ENCODE measurements around the gene MTMR3. TPM values are rescaled to one million over a fixed set of nuclear protein-coding genes. Genes with fewer than 3 reads are reported as not detected.

MTMR3 gene
- total RNA-seq, 6 experiments from 2014 or later, result 14.5 to 19.2 (median 18.2) TPM

DNA sequence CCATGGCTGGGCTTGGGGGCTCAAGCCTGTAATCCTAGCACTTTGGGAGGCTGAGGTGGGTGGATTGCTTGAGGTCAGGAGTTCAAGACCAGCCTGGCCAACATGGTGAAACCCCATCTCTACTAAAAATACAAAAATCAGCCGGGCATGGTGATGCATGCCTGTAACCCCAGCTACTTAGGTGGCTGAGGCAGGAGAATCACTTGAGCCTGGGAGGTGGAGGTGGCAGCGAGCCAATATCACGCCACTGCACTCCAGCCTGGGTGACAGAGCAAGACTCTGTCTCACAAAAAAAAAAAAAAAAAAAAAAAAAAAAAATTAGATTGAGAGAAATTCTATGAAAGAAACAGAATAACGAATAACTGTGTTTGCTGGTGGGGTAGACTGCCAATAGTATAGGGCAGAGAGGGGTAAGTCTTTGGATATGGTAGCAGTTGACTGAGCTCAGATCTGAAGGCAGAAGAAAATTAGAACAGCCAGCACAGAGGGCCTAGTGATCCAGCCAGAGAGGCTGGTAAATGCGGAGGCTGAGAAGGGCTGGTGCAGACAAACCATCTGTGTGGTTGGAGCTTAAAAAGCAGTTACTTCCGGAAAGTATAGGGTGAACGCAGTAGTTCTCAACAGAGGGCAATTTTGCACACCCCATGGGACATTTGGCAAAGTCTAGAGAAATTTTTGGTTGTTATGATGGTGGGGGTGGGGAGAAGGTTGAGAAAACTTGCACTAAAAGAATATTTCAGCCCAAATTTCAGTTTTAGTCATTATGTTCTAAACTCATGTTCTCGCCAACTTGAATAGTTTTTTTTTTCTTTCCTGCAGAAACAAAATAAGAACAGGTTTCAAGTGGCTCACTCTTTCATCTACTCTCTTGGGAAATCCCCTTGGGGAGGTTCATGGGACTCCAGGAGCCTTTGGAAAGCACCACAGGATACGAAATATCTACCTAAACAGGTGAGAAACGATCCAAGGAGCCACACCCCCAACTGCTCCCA is 195.6 kb downstream of the MTMR3 start:
- no peaks in the 10 kb centered on the region for H3K9me3 ChIP-seq
- no peak for ATAC-seq
- peak in 1 of 3 donors; percentile 24 for DNase-seq
- no peaks in the 10 kb centered on the region for H3K27me3 ChIP-seq
- whole genome bisulfite sequencing (ENCODE audit: insufficient coverage, low coverage, low lambda C conversion rate, missing lambda C conversion rate), result 43% methylated on average over 10 of the region's 10 CpGs
- TF ChIP-seq POLR2A (IDR thresholded peaks at IDR 0.05), result no peak
- no peak for TF ChIP-seq CTCF (IDR thresholded peaks at IDR 0.05)
- H3K4me1 ChIP-seq, result no peaks in the 10 kb centered on the region
- H3K4me3 ChIP-seq, result peak overlapping the region in 2 of 3 donors; percentile 55 to 57
- peak overlapping the region in 2 of 3 donors; percentile 38 to 74 for H3K27ac ChIP-seq
- H3K36me3 ChIP-seq, result no peaks in the 10 kb centered on the region
- intact Hi-C loops (cut with DNase I), result no loop called here

- no peaks in the 10 kb centered on the region for H3K4me1 ChIP-seq
- H3K4me3 ChIP-seq, result peak within 1 kb of the TSS; percentile 36 to 57 (median 55)
- H3K9me3 ChIP-seq, result no peaks in the 10 kb centered on the region
- no peaks in the 10 kb centered on the region for H3K36me3 ChIP-seq
- ATAC-seq, result peak; percentile 83 to 93 (median 88)
- intact Hi-C loops (cut with DNase I), result loop anchor here in 1 of 2 donors (10.0 kb wide), 1 partner anchor 65 kb away; no protein-coding TSS in a partner anchor
- no peaks in the 10 kb centered on the region for H3K27me3 ChIP-seq
- DNase-seq, result peak; percentile 80 to 92 (median 89)
- TF ChIP-seq CTCF (IDR thresholded peaks at IDR 0.05) (no peak), POLR2A (IDR thresholded peaks at IDR 0.05) (peak; percentile 39)
- WGBS (ENCODE audit: insufficient coverage, low coverage, low lambda C conversion rate, missing lambda C conversion rate), result 7% methylated on average over 11 of the region's 53 CpGs
- peak within 1 kb of the TSS; percentile 37 to 74 (median 63) for H3K27ac ChIP-seq
These were observed 197.1 kb downstream of the MTMR3 start, which contains the start of gene HORMAD2 for GRCh38 chr22:30079952-30080533. HORMAD2 (plus strand) TSS chr22:30080464; CDS start chr22:30093953, 13,489 bp downstream.

Small RNA genes within 50 kb of the gene (microRNA-seq; reads per million reads assigned to microRNA genes)
- gene MIR6818, result 0.58 to 0.64 reads per million in 2 donors

Small RNA genes within 50 kb of the gene (small RNA-seq; reads per million reads assigned to genes)
- gene MIR6818, result 0 reads per million in 2 experiments
- gene RNU6-331P, result 0 reads per million in 2 experiments

Other genes with a start within 250 kb of the MTMR3 start
- gene CABP7, start 163.2 kb upstream of the MTMR3 start, total RNA-seq, result not detected
- 10 to 100 TPM in 5 of 6 experiments, 1 to 10 TPM in 1; 8.9 to 20.5 (median 13.7) TPM for gene ZMAT5, start 116.2 kb upstream of the MTMR3 start, total RNA-seq
- gene UQCR10, start 115.8 kb upstream of the MTMR3 start, total RNA-seq, result 10 to 100 TPM; 57.4 to 71.6 (median 64.0) TPM
- gene ASCC2, start 44.9 kb upstream of the MTMR3 start, total RNA-seq, result 10 to 100 TPM; 41.2 to 56.1 (median 47.4) TPM
- 1 to 10 TPM in 3 of 6 experiments, under 1 TPM in 2, not detected in 1; 0.50 to 3.0 (median 1.6) TPM for gene HORMAD2, start 197.3 kb downstream of the MTMR3 start, total RNA-seq

Measured in right lobe of liver (tissue), 6 donors.